Measurements from ENCODE around the gene BAZ2B. TPM values are rescaled to one million over a fixed set of nuclear protein-coding genes. Genes with fewer than 3 reads are reported as not detected.

Gene BAZ2B
- total and polyA plus RNA-seq, 7 donors: 7.6 to 156 (median 105) TPM

DNA sequence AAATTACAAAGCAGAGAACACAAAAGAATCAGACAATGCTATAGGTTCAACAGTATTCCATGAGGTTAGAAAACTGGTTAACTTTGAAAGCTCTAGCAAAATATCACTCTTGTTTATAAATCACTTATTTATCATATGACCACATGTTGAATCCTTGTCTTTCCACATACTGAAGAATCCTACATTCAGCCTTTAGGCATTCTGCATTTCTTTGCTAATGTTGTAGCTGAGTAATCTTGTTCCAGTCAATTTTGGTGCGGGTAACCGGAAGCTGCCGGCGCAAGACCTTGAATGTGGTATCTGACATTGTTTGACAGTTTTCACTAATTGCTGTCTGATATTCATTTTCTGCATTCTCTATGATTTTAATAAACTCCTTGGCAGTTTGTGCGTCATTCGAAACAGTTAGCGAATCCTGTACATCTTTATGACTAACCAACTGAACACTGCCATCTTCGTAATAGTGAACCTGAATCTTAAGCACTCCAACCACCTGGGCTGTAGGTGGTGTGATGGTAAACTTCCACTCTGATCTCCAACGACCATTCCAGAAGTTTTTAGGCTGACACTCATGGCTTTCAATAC is 154.1 kb downstream of the BAZ2B start:
- Histone ChIP-seq H3K27ac (no peak overlapping the region), H3K4me3 (no peak overlapping the region), H3K9me3 (no peaks in the 10 kb centered on the region), H3K4me1 (peaks cover 0 to 16% (median 14%) of the 10 kb centered on the region in 4 donors), H3K36me3 (no peaks in the 10 kb centered on the region), H3K27me3 (no peaks in the 10 kb centered on the region)
- TF ChIP-seq, protein P1, sequence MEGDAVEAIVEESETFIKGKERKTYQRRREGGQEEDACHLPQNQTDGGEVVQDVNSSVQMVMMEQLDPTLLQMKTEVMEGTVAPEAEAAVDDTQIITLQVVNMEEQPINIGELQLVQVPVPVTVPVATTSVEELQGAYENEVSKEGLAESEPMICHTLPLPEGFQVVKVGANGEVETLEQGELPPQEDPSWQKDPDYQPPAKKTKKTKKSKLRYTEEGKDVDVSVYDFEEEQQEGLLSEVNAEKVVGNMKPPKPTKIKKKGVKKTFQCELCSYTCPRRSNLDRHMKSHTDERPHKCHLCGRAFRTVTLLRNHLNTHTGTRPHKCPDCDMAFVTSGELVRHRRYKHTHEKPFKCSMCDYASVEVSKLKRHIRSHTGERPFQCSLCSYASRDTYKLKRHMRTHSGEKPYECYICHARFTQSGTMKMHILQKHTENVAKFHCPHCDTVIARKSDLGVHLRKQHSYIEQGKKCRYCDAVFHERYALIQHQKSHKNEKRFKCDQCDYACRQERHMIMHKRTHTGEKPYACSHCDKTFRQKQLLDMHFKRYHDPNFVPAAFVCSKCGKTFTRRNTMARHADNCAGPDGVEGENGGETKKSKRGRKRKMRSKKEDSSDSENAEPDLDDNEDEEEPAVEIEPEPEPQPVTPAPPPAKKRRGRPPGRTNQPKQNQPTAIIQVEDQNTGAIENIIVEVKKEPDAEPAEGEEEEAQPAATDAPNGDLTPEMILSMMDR (IDR thresholded peaks at IDR 0.05): no peak
- no peak for TF ChIP-seq POLR2AphosphoS5 (IDR thresholded peaks at IDR 0.05)
- no peak for TF ChIP-seq POLR2A (IDR thresholded peaks at IDR 0.05)
- TF ChIP-seq EP300 (IDR thresholded peaks at IDR 0.05): no peak
- 94 to 96% methylated on average over 9 of the region's 9 CpGs for WGBS, 2 donors
- intact Hi-C loops (cut with DNase I): no loop called here
- no peak for DNase-seq

GRCh38 chr2:159461076-159461475 is 155.3 kb downstream of the BAZ2B start:
- TF ChIP-seq POLR2A (IDR thresholded peaks at IDR 0.05) (no peak), EP300 (IDR thresholded peaks at IDR 0.05) (no peak)
- Histone ChIP-seq H3K4me1 (peaks cover 0 to 27% (median 23%) of the 10 kb centered on the region in 4 donors), H3K4me3 (no peak overlapping the region), H3K36me3 (no peaks in the 10 kb centered on the region), H3K9me3 (no peaks in the 10 kb centered on the region), H3K27ac (no peak overlapping the region), H3K27me3 (no peaks in the 10 kb centered on the region)
- intact Hi-C loops (cut with DNase I): no loop called here
- no peak for DNase-seq
- WGBS, 2 donors: 16 to 47% methylated on average over 2 of the region's 2 CpGs

- Histone ChIP-seq H3K4me1 (peaks cover 0 to 36% (median 27%) of the 10 kb centered on the region in 4 donors), H3K4me3 (no peak overlapping the region), H3K27me3 (no peaks in the 10 kb centered on the region), H3K9me3 (no peaks in the 10 kb centered on the region), H3K36me3 (no peaks in the 10 kb centered on the region), H3K27ac (no peak overlapping the region)
- TF ChIP-seq POLR2AphosphoS5 (IDR thresholded peaks at IDR 0.05): no peak
- no peak for TF ChIP-seq POLR2A (IDR thresholded peaks at IDR 0.05)
- TF ChIP-seq EP300 (IDR thresholded peaks at IDR 0.05): no peak
- TF ChIP-seq, protein P1 (IDR thresholded peaks at IDR 0.05): no peak
- WGBS, 2 donors: 86 to 87% methylated on average over 1 of the region's 1 CpG
- intact Hi-C loops (cut with DNase I): no loop called here
- no peak for DNase-seq
Observed at GRCh38 chr2:159460227-159460626, 156.1 kb downstream of the BAZ2B start.

GRCh38 chr2:159459279-159459678 is 157.1 kb downstream of the BAZ2B start:
- no peaks in the 10 kb centered on the region for H3K27me3 ChIP-seq
- H3K9me3 ChIP-seq: no peaks in the 10 kb centered on the region
- intact Hi-C loops (cut with DNase I): loop anchor here (5.0 kb wide), 1 partner anchor 253 kb away; the partner anchor contains the start of gene MARCHF7
- H3K36me3 ChIP-seq: no peaks in the 10 kb centered on the region
- peaks cover 0 to 45% (median 34%) of the 10 kb centered on the region in 4 donors for H3K4me1 ChIP-seq
- no peak for TF ChIP-seq POLR2AphosphoS5 (IDR thresholded peaks at IDR 0.05)
- TF ChIP-seq POLR2A (IDR thresholded peaks at IDR 0.05): no peak
- TF ChIP-seq, protein P1 (IDR thresholded peaks at IDR 0.05): no peak
- TF ChIP-seq EP300 (IDR thresholded peaks at IDR 0.05): no peak
- H3K27ac ChIP-seq: no peak overlapping the region
- H3K4me3 ChIP-seq: no peak overlapping the region
- no peak for DNase-seq
- WGBS, 2 donors: 21 to 61% methylated on average over 1 of the region's 1 CpG

- Histone ChIP-seq H3K36me3 (no peaks in the 10 kb centered on the region), H3K4me3 (no peak overlapping the region), H3K27ac (peak overlapping the region in 2 of 4 donors; percentile 43 to 46), H3K27me3 (no peaks in the 10 kb centered on the region), H3K9me3 (no peaks in the 10 kb centered on the region), H3K4me1 (peaks cover 0 to 49% (median 37%) of the 10 kb centered on the region in 4 donors)
- TF ChIP-seq EP300 (IDR thresholded peaks at IDR 0.05) (no peak), POLR2A (IDR thresholded peaks at IDR 0.05) (no peak), POLR2AphosphoS5 (IDR thresholded peaks at IDR 0.05) (no peak)
- TF ChIP-seq, protein P1 (IDR thresholded peaks at IDR 0.05): no peak
- DNase-seq: no peak
- intact Hi-C loops (cut with DNase I): loop anchor here (5.0 kb wide), 1 partner anchor 255 kb away; the partner anchor contains the start of gene MARCHF7
- 9 to 38% methylated on average over 1 of the region's 1 CpG for whole genome bisulfite sequencing, 2 donors
Observed at GRCh38 chr2:159457589-159457988, 158.8 kb downstream of the BAZ2B start.

Data from sigmoid colon (tissue), 7 donors.